Measurements from ENCODE around the gene FSHB.

FSHB gene

DNA sequence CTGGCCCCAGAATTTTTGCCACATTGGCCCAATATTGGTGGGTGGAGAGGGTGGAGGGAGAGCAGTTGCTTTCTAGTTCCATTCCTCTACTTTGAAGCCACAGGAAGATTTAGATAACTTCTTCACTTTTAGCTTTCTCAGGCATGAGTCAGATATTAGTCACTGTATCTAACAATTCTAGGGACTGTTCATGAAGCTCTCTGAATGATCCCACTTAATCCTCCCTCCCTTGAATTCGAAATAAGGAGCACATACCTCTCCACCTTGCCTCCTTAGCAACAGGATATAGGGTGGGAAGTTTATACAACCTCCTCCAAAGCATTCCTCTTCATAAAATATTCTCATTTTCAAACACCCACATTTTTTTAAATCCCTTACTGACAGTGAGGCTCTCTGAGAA lies 13.5 kb downstream of the FSHB start:
- TF ChIP-seq, protein P1, sequence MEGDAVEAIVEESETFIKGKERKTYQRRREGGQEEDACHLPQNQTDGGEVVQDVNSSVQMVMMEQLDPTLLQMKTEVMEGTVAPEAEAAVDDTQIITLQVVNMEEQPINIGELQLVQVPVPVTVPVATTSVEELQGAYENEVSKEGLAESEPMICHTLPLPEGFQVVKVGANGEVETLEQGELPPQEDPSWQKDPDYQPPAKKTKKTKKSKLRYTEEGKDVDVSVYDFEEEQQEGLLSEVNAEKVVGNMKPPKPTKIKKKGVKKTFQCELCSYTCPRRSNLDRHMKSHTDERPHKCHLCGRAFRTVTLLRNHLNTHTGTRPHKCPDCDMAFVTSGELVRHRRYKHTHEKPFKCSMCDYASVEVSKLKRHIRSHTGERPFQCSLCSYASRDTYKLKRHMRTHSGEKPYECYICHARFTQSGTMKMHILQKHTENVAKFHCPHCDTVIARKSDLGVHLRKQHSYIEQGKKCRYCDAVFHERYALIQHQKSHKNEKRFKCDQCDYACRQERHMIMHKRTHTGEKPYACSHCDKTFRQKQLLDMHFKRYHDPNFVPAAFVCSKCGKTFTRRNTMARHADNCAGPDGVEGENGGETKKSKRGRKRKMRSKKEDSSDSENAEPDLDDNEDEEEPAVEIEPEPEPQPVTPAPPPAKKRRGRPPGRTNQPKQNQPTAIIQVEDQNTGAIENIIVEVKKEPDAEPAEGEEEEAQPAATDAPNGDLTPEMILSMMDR (IDR thresholded peaks at IDR 0.05; ENCODE audit: low read depth, low read length, missing control alignments) = no peak
- DNase-seq (ENCODE audit: low read depth) = no peak
- H3K4me3 ChIP-seq (ENCODE audit: low read depth, low read length) = no peak overlapping the region

DNA sequence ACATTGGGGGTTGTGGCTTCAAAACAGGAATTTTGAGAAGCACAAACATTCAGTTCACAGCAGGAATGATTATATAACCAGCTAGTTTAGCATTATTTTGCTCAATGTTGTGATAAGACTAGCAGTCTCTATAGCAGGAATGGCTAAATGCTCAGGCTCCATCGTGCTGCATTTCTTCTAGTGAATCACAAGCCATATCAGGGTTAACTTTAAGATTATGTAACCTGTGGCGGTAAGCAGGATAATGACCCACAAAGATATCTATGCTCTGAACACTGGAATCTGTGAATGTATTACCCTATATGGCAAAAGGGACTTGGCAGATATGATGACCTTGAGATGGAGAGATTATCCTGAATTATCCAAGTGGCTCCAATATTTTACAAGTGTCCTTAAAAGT lies 14.8 kb downstream of the FSHB start:
- no peak for DNase-seq (ENCODE audit: low read depth)
- TF ChIP-seq, protein P1 (IDR thresholded peaks at IDR 0.05; ENCODE audit: low read depth, low read length, missing control alignments) = no peak
- no peak overlapping the region for H3K4me3 ChIP-seq (ENCODE audit: low read depth, low read length)

DNA sequence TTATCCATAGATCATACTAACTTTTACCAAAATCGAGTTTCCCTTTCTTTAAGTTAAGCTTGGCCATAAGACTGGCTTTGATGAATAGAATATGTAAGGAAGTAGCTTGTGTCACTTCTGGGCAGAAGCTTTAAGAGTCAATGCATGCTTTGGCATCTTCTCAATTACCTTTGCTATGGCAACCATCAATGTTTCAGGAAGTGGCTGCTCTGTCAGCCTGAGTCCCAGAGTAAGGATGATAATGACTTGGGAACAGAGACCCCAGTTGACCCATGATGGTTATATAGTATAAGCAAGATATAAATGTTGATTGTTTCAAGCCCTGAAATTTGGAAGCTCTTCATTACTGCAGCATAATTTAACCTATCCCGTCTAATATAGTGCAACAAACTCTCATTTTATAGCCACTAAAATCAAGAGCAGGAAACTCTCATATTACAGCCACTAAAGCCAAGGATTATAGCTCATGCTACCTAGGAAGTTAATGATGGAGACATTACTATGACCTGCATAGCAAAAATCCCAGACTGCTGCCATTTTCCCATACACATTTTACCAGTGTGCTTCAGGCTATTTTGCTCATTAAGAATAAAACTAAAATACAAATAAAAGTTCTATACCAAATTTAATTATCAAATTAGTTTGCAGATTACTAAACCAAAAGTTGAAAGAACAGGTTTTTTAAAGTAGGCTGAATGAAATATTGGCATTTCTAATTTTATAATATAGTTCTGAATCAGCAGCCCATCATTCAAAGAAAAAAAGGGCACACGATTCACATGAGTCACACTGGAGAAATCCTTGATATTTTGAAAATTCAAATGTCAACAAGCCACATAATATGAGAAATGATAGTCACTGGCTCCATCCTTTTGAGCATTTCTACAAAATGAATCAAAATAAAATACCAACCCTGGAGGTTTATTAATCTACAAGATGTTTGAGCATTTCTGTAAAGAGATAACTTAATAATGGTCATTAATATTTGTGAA lies 23.8 kb downstream of the FSHB start:
- TF ChIP-seq, protein P1 (IDR thresholded peaks at IDR 0.05; ENCODE audit: low read depth, low read length, missing control alignments) = no peak
- H3K4me3 ChIP-seq (ENCODE audit: low read depth, low read length) = no peak overlapping the region
- DNase-seq (ENCODE audit: low read depth) = no peak

DNA sequence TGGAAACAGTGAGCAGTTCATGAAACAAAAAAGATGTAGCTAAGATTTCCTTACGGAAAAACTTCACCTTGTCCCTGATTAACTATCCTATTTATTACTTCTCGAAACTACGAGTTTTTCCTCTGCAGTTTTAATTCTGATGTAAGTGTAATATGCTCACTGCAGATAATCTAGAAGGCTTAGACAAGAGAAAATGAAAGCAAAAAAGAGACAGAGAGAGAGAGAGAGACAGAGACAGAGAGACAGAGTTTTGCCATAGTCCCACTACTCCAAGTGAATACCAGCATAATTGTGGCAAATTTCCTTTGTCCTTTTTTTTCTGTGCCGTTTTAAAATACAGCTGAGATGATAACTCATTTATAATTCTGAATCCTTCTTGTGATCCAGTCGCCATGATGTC lies 24.8 kb downstream of the FSHB start:
- TF ChIP-seq, protein P1 (IDR thresholded peaks at IDR 0.05; ENCODE audit: low read depth, low read length, missing control alignments) = no peak
- H3K4me3 ChIP-seq (ENCODE audit: low read depth, low read length) = no peak overlapping the region

DNA sequence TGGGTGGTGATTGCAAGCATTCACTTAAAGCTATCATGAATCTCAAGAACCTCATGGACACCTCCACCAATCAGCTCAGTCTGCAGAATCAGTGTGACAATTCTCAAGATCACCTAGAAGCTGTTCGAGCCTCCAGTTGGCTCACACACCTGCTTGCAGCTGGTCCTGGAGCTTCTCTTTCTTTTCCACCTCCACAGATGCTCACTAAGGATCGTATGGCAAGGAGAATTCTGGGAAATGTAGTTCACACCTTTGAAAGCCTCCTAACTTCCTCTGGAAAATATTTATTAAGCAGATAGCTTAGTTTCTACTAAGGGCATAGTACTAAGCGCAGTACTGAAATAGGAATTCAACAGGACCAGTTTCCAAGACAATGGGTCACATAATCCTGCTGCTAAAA lies 26.2 kb downstream of the FSHB start:
- no peak overlapping the region for H3K4me3 ChIP-seq (ENCODE audit: low read depth, low read length)
- no peak for DNase-seq (ENCODE audit: low read depth)
- TF ChIP-seq, protein P1 (IDR thresholded peaks at IDR 0.05; ENCODE audit: low read depth, low read length, missing control alignments) = no peak

More for the DNA sequence above, 24.8 kb downstream of the FSHB start:
- DNase-seq (ENCODE audit: low read depth) = no peak

DNA sequence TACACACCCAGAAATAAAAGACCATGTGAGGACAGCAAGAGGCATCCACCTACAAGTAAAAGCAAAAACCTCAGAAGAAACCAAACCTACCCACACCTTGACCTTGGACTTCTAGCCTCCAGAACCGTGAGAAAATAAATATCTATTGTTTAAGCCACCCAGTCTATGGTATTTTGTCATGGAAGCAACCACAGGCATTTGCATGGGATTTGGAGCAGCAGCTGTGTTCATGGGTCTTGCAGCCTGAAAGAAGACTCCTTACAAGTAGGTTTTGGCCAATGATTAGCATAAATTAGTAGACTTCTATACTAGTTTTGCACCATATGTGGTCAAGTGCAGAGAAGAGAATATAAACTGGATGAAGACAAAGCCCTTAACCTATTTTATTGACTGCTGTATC lies 27.9 kb downstream of the FSHB start:
- H3K4me3 ChIP-seq (ENCODE audit: low read depth, low read length) = no peak overlapping the region
- DNase-seq (ENCODE audit: low read depth) = no peak

More for the DNA sequence above, 27.9 kb downstream of the FSHB start:
- TF ChIP-seq, protein P1 (IDR thresholded peaks at IDR 0.05; ENCODE audit: low read depth, low read length, missing control alignments) = no peak
